ES-I3 (cell line): ENCODE measurements around the gene RAB6B.
"Not testable (repeated sequence)": the region's sequence is repeated elsewhere in the genome, so short reads cannot be mapped to it uniquely, and the experiment has no call there.

ENCODE experiments used
- H3K36me3 ChIP-seq: 2 replicates; pipeline ENCODE4 v1.6.1; 2013; ENCODE audit warnings: mild to moderate bottlenecking, low read length, control low read depth, moderate library complexity; ENCODE audit not compliant: insufficient read depth
- H3K4me1 ChIP-seq: 2 replicates; pipeline ENCODE4 v1.6.1; 2013; ENCODE audit warnings: mild to moderate bottlenecking, control low read depth, low read length; ENCODE audit not compliant: insufficient read depth
- H3K9ac ChIP-seq: 2 replicates; pipeline ENCODE4 v1.6.1; 2013; ENCODE audit warnings: low read depth, mild to moderate bottlenecking, low read length, moderate library complexity
- H3K9me3 ChIP-seq: 2 replicates; pipeline ENCODE4 v1.6.1; 2013; ENCODE audit warnings: mild to moderate bottlenecking, low read length, moderate library complexity; ENCODE audit not compliant: control insufficient read depth, insufficient read depth

Gene RAB6B

DNA sequence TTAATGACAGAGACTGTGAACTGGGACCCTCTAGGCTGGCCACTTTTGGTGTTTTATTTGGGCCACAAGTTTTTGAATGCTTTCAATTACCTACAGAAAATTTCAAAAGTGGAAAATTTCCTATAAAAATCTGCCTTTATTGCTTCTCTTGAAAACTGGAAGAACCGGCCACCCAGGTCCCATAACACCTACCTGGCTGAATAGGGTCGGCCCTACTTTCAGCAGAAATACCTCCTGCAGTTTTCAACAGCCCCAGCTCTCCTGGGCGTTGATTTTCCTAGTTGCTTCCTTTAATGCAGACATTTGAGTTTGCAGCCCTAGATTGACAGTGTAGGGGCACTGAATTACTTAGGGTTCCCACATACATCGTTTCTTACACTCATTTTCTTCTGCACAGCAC lies 90.8 kb downstream of the RAB6B start:
- H3K9me3 ChIP-seq = no peaks in the 10 kb centered on the region
- no peaks in the 10 kb centered on the region; the same call in 1 of the 2 replicates for H3K36me3 ChIP-seq
- peaks cover 3% of the 10 kb centered on the region for H3K4me1 ChIP-seq
- H3K9ac ChIP-seq = peak overlapping the region; percentile 85; the same call in 1 of the 2 replicates

DNA sequence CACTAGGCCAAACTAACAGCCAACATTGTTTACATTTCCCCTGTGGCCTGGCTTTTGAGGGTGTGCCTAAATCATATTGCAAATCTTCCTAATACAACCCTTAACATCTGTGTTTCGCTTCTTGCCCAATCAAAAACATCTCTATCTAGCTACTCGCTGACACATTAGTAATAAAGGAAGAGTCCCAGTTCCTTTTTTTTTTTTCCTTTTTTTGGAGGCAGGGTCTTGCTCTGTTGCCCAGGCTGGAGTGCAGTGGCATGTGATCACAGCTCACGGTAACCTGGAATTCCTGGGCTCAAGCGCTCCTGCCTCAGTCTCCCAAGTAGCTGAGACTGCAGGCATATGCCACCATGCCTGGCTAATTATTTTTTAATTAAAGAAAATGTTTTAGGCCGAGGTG lies 92.2 kb downstream of the RAB6B start:
- Histone ChIP-seq H3K9me3 (no peaks in the 10 kb centered on the region), H3K9ac (no peak overlapping the region), H3K4me1 (peaks cover 3% of the 10 kb centered on the region), H3K36me3 (no peaks in the 10 kb centered on the region)

GRCh38 chr3:133799794-133800585 lies 95.7 kb downstream of the RAB6B start:
- H3K9me3 ChIP-seq = peaks cover 3% of the 10 kb centered on the region
- H3K4me1 ChIP-seq = no peaks in the 10 kb centered on the region
- no peak overlapping the region for H3K9ac ChIP-seq
- no peaks in the 10 kb centered on the region for H3K36me3 ChIP-seq

GRCh38 chr3:133797396-133798105 lies 98.1 kb downstream of the RAB6B start:
- Histone ChIP-seq H3K9ac (no peak overlapping the region), H3K36me3 (no peaks in the 10 kb centered on the region), H3K4me1 (no peaks in the 10 kb centered on the region), H3K9me3 (peaks cover 3% of the 10 kb centered on the region)

GRCh38 chr3:133792171-133792763 lies 103.4 kb downstream of the RAB6B start:
- H3K9ac ChIP-seq = no peak overlapping the region; the same call in 1 of the 2 replicates
- H3K9me3 ChIP-seq = peaks cover 15% of the 10 kb centered on the region
- no peaks in the 10 kb centered on the region for H3K36me3 ChIP-seq
- no peaks in the 10 kb centered on the region for H3K4me1 ChIP-seq

- Histone ChIP-seq H3K4me1 (no peaks in the 10 kb centered on the region), H3K36me3 (no peaks in the 10 kb centered on the region), H3K9me3 (peaks cover 12% of the 10 kb centered on the region)
Measured at GRCh38 chr3:133788024-133788423, 107.7 kb downstream of the RAB6B start.

DNA sequence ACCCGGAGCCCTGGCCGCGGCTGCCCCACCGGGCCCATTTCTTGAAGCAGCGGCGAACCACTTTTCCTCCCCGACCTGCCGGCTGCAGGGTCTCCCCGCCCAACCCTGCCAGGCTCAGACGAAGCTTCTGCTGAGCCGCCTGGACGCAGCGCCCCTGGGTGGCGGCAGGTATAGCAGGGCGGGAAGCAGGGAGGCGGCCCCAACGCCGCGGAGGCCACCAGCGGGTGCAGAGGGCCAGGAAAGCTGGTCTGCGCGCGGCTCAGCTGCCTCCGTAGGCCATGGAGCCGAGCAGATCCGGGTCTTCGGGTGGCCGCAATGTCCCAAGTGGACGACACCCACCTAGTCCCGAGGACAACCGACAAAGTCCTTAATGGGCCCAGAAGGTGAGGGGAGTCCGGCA lies 111.9 kb downstream of the RAB6B start:
- no peaks in the 10 kb centered on the region for H3K36me3 ChIP-seq
- no peak overlapping the region for H3K9ac ChIP-seq
- no peaks in the 10 kb centered on the region for H3K4me1 ChIP-seq
- H3K9me3 ChIP-seq = no peaks in the 10 kb centered on the region

More at GRCh38 chr3:133788024-133788423, 107.7 kb downstream of the RAB6B start:
- H3K9ac ChIP-seq = no peak overlapping the region

DNA sequence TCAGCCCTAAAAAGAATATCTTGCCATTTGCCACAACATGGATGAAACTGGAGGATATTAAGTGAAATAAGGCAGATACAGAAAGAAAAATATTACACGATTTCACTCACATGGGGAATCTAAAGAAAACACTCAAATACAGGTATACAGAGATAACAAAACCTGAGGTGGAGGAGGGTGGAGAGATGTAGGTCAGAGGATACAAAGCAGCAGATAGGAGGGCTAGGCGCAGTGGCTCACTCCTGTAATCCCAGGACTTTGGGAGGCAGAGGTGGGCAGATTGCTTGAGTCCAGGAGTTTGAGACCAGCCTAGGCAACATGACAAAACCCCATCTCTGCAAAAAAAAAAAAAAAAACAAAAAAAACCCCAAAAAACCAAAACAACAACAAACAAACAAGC lies 113.2 kb downstream of the RAB6B start:
- H3K9me3 ChIP-seq = no peaks in the 10 kb centered on the region
- no peaks in the 10 kb centered on the region for H3K36me3 ChIP-seq
- no peak overlapping the region for H3K9ac ChIP-seq
- H3K4me1 ChIP-seq = no peaks in the 10 kb centered on the region

DNA sequence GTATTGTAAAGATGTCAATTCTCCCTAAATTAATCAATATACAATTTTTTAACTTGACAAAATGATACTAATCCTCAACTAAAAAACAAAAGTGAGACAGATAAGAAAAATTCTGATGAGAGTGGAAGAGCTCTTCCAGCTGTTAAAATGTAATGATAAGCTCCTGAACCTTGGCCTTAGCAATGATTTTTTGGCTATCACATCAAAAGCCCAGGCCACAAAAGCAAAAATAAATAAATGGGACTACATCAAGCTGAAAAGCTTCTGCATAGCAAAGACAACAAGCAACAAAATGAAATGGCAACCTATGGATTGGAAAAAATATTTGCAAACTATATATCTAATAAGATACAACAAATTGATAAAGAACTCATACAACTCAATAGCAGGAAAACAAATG lies 114.1 kb downstream of the RAB6B start:
- Histone ChIP-seq H3K9ac (no peak overlapping the region), H3K9me3 (no peaks in the 10 kb centered on the region)

GRCh38 chr3:133780756-133781155 lies 114.9 kb downstream of the RAB6B start:
- not testable (repeated sequence) for H3K9me3 ChIP-seq, H3K9ac ChIP-seq, H3K4me1 ChIP-seq, H3K36me3 ChIP-seq

More for the DNA sequence above, 114.1 kb downstream of the RAB6B start:
- no peaks in the 10 kb centered on the region for H3K36me3 ChIP-seq
- H3K4me1 ChIP-seq = no peaks in the 10 kb centered on the region

- Histone ChIP-seq H3K9me3 (no peaks in the 10 kb centered on the region), H3K4me1 (no peaks in the 10 kb centered on the region), H3K9ac (no peak overlapping the region), H3K36me3 (no peaks in the 10 kb centered on the region)
Measured at GRCh38 chr3:133779626-133780203, 116.0 kb downstream of the RAB6B start.

GRCh38 chr3:133777807-133778568 lies 117.7 kb downstream of the RAB6B start:
- Histone ChIP-seq H3K4me1 (no peaks in the 10 kb centered on the region), H3K9me3 (no peaks in the 10 kb centered on the region), H3K9ac (no peak overlapping the region), H3K36me3 (no peaks in the 10 kb centered on the region)

- Histone ChIP-seq H3K4me1 (no peaks in the 10 kb centered on the region), H3K9ac (no peak overlapping the region), H3K9me3 (no peaks in the 10 kb centered on the region), H3K36me3 (no peaks in the 10 kb centered on the region)
Measured at GRCh38 chr3:133776794-133777438, 118.8 kb downstream of the RAB6B start.
